ENCODE data around the gene ZCCHC14. TPM values are rescaled to one million over a fixed set of nuclear protein-coding genes. Genes with fewer than 3 reads are reported as not detected.
"Not testable (repeated sequence)": the region's sequence is repeated elsewhere in the genome, so short reads cannot be mapped to it uniquely, and the experiment has no call there.

Gene ZCCHC14
- total RNA-seq, 1 experiment from 2014 or later: 45.4 TPM

DNA sequence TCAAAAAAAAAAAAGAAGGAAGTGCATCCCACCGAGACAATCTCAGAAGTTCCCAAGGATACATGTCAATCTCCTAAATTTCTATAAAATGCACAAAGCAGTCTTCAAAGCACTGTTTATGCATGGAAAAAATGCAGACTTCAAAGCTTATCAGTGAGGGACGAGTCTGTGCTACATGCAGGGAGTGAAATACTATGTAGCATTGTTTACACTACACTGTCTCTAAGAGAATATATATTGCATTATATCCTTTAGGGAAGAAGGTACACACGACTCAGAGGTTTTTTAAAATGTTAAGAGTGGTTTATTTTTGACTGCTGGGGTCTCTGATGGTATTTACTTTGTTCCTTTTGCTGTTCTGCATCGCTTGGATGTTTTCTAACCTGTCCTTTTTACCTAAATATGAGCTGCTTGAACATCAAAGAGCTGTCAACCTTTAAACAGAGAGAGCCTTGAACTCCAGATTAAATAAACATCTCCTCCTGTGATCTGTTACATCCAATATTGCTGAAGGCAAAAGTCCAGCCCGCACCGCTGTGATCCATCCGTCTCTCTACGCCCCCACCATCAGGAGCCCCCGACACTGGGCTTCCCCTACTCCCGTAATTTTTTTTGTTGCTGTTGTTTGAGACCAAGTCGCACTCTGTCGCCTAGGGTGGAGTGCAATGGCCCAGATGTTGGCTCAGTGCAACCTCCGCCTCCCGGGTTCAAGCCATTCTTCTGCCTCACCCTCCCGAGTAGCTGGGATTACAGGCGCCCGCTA lies 110.6 kb downstream of the ZCCHC14 start:
- intact Hi-C loops (cut with micrococcal nuclease; ENCODE audit: unreplicated experiment): no loop called here
- H3K4me3 Mint-ChIP-seq (ENCODE audit: low read depth, unreplicated experiment): peak overlapping the region; percentile 90
- H3K4me1 Mint-ChIP-seq (ENCODE audit: low read depth, unreplicated experiment): peaks cover 36% of the 10 kb centered on the region
- peak overlapping the region; percentile 28 for H3K27ac Mint-ChIP-seq (ENCODE audit: unreplicated experiment)
- TF ChIP-seq, protein P1, sequence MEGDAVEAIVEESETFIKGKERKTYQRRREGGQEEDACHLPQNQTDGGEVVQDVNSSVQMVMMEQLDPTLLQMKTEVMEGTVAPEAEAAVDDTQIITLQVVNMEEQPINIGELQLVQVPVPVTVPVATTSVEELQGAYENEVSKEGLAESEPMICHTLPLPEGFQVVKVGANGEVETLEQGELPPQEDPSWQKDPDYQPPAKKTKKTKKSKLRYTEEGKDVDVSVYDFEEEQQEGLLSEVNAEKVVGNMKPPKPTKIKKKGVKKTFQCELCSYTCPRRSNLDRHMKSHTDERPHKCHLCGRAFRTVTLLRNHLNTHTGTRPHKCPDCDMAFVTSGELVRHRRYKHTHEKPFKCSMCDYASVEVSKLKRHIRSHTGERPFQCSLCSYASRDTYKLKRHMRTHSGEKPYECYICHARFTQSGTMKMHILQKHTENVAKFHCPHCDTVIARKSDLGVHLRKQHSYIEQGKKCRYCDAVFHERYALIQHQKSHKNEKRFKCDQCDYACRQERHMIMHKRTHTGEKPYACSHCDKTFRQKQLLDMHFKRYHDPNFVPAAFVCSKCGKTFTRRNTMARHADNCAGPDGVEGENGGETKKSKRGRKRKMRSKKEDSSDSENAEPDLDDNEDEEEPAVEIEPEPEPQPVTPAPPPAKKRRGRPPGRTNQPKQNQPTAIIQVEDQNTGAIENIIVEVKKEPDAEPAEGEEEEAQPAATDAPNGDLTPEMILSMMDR (IDR thresholded peaks at IDR 0.05; ENCODE audit: unreplicated experiment): no peak
- no peak for DNase-seq
- no peaks in the 10 kb centered on the region for H3K9me3 Mint-ChIP-seq (ENCODE audit: low read depth, unreplicated experiment)
- BruUV-seq (replicated peaks): no TSS peak
- no peaks in the 10 kb centered on the region for H3K27me3 Mint-ChIP-seq (ENCODE audit: unreplicated experiment)
- CTCF ChIA-PET: interaction anchor here (0.8 to 2.2 kb wide), 4 partner anchors 13 to 33 kb away, joined by 3 to 10 read pairs (median 5); no protein-coding TSS in a partner anchor
- H3K36me3 Mint-ChIP-seq (ENCODE audit: insufficient read depth, unreplicated experiment): peaks cover 41% of the 10 kb centered on the region

DNA sequence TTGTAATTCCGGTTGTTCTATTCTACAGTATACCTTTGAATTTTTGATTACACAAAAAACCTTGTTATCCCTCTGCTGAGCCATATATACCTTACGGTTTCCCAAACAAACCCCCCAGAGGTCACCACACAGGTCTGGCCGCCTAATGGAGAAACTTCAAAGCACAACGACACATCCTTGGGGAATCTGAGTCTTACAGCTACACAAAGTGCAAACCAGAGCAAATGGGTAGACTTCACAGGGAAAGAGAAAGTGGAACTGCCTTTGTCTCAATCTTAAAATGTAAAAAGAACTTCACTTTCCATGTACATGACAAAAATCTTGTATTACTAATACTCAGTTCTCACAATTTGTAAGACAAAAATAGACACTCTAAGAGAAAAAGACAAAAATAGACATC lies 111.9 kb downstream of the ZCCHC14 start:
- H3K27me3 Mint-ChIP-seq (ENCODE audit: unreplicated experiment): no peaks in the 10 kb centered on the region
- peak overlapping the region; percentile 90 for H3K4me3 Mint-ChIP-seq (ENCODE audit: low read depth, unreplicated experiment)
- TSS peak; percentile 36 for BruUV-seq (replicated peaks)
- H3K36me3 Mint-ChIP-seq (ENCODE audit: insufficient read depth, unreplicated experiment): peaks cover 43% of the 10 kb centered on the region
- no peak for DNase-seq
- CTCF ChIA-PET: interaction anchor here (1.0 kb wide), 1 partner anchor 63 kb away, joined by 3 read pairs; the partner anchor contains the start of gene C16orf95
- TF ChIP-seq, protein P1 (IDR thresholded peaks at IDR 0.05; ENCODE audit: unreplicated experiment): no peak
- H3K9me3 Mint-ChIP-seq (ENCODE audit: low read depth, unreplicated experiment): no peaks in the 10 kb centered on the region
- peaks cover 37% of the 10 kb centered on the region for H3K4me1 Mint-ChIP-seq (ENCODE audit: low read depth, unreplicated experiment)
- H3K27ac Mint-ChIP-seq (ENCODE audit: unreplicated experiment): peak overlapping the region; percentile 50
- intact Hi-C loops (cut with micrococcal nuclease; ENCODE audit: unreplicated experiment): no loop called here

DNA sequence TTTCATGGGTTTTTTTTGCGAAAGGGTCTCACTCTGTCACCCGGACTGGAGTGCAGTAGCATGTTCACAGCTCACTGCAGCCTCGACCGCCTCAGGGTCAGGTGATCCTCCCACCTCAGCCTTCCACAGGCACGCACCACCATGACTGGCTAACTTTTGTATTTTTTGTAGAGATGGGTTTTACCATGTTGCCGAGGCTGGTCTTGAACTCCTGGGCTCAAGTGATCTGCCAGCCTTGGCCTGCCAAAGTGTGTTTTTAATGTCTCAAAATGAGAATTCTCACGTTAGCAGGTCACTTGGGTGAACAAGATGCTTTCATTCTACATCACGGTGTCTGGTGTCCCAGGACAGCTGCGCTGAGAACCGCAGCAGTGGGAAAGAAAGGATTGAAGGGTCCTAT lies 112.4 kb downstream of the ZCCHC14 start:
- CTCF ChIA-PET: no interaction called here
- intact Hi-C loops (cut with micrococcal nuclease; ENCODE audit: unreplicated experiment): no loop called here
- H3K4me1 Mint-ChIP-seq (ENCODE audit: low read depth, unreplicated experiment): peaks cover 41% of the 10 kb centered on the region
- no peaks in the 10 kb centered on the region for H3K27me3 Mint-ChIP-seq (ENCODE audit: unreplicated experiment)
- DNase-seq: no peak
- no TSS peak for BruUV-seq (replicated peaks)
- TF ChIP-seq, protein P1 (IDR thresholded peaks at IDR 0.05; ENCODE audit: unreplicated experiment): no peak
- no peak overlapping the region for H3K27ac Mint-ChIP-seq (ENCODE audit: unreplicated experiment)
- peaks cover 43% of the 10 kb centered on the region for H3K36me3 Mint-ChIP-seq (ENCODE audit: insufficient read depth, unreplicated experiment)
- H3K9me3 Mint-ChIP-seq (ENCODE audit: low read depth, unreplicated experiment): no peaks in the 10 kb centered on the region
- no peak overlapping the region for H3K4me3 Mint-ChIP-seq (ENCODE audit: low read depth, unreplicated experiment)

DNA sequence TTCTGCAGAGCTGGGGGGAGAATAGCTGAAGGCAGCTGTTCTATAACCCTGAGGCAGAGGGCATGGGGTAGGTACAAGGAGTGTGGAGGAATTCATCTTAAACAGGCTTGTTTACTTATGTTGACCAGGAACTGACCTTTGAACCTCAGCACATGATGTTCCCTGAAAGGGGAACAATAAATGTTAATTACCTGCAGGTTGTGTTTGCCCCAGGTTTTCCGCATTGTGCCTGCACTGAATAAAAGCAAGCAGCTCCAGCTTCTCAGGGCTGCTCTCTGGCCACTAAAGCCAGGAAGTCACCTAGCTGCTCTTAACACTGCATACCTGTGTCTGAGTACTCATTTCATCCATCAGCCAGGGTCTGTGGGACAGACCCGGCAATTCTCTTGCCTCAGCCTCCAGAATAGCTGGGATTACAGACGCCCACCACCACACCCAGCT lies 113.5 kb downstream of the ZCCHC14 start:
- peaks cover 42% of the 10 kb centered on the region for H3K4me1 Mint-ChIP-seq (ENCODE audit: low read depth, unreplicated experiment)

DNA sequence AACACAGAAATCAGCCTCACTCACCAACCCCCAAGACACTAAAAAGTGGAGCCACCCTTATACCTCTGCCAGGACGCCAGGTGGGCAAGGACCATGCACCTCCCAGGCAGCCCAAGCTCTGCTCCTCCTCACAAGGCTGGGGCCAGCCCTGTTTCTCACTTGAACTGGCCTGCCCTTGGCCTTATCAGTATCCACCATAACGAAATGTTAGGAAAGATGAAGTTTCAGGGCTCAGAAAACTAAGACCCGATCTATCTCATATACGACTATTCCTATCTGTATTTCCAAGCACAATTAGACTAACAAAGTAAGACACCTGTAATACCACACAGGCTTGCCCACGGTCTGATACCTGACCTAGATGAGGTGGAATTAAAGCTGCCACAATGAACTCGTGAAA lies 116.2 kb downstream of the ZCCHC14 start:
- Mint-ChIP-seq H3K27me3 (ENCODE audit: unreplicated experiment) (no peaks in the 10 kb centered on the region), H3K9me3 (ENCODE audit: low read depth, unreplicated experiment) (no peaks in the 10 kb centered on the region), H3K4me1 (ENCODE audit: low read depth, unreplicated experiment) (peaks cover 30% of the 10 kb centered on the region), H3K4me3 (ENCODE audit: low read depth, unreplicated experiment) (no peak overlapping the region), H3K36me3 (ENCODE audit: insufficient read depth, unreplicated experiment) (peaks cover 14% of the 10 kb centered on the region), H3K27ac (ENCODE audit: unreplicated experiment) (no peak overlapping the region)
- TF ChIP-seq, protein P1 (IDR thresholded peaks at IDR 0.05; ENCODE audit: unreplicated experiment): no peak
- intact Hi-C loops (cut with micrococcal nuclease; ENCODE audit: unreplicated experiment): no loop called here
- CTCF ChIA-PET: no interaction called here
- no peak for DNase-seq
- BruUV-seq (replicated peaks): no TSS peak

More for the DNA sequence above, 113.5 kb downstream of the ZCCHC14 start:
- H3K4me3 Mint-ChIP-seq (ENCODE audit: low read depth, unreplicated experiment); DNase-seq; BruUV-seq (replicated peaks); H3K27me3 Mint-ChIP-seq (ENCODE audit: unreplicated experiment); H3K9me3 Mint-ChIP-seq (ENCODE audit: low read depth, unreplicated experiment); H3K27ac Mint-ChIP-seq (ENCODE audit: unreplicated experiment); CTCF ChIA-PET; intact Hi-C loops (cut with micrococcal nuclease; ENCODE audit: unreplicated experiment): not testable (repeated sequence)
- H3K36me3 Mint-ChIP-seq (ENCODE audit: insufficient read depth, unreplicated experiment): peaks cover 36% of the 10 kb centered on the region

Measured in Calu3 (cell line).